ENCODE results near the gene B3GALT6.

DNA sequence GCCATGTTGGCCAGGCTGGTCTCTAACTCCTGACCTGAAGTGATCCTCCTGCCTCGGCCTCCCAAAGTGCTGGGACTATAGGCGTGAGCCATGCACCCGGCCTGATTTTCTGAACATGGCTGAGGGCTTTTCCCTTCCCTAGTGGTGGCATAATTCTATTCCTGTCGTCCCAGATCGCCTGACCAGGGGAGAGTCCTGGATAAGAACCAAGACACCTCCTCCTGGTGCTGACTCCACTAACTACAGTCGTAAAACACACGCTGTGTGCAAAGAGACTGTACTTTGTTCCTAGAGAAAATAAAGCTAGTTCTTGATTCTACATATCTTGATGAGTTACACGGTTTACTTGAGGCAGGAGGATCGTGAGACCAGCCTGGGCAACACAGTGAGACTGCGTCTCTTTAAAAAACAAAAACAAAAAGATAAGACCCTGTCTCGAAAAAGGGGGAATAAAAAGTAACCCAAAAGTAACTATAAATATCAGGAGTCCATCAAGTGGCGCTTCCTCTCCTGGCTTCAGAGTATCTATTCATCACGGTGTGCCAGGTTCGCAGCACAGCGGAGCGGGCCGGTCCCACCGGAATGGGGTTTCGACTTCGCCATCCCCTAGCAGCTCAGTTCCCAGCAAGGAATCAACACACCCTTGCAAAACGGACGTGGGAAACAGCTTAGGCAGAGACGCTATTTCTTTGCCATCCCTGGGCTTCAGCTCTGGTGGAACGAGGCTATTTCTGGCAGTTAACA lies 1.2 kb upstream of the B3GALT6 start:
- TF ChIP-seq POLR2A (IDR thresholded peaks at IDR 0.05): no peak
- TF ChIP-seq, protein P1, sequence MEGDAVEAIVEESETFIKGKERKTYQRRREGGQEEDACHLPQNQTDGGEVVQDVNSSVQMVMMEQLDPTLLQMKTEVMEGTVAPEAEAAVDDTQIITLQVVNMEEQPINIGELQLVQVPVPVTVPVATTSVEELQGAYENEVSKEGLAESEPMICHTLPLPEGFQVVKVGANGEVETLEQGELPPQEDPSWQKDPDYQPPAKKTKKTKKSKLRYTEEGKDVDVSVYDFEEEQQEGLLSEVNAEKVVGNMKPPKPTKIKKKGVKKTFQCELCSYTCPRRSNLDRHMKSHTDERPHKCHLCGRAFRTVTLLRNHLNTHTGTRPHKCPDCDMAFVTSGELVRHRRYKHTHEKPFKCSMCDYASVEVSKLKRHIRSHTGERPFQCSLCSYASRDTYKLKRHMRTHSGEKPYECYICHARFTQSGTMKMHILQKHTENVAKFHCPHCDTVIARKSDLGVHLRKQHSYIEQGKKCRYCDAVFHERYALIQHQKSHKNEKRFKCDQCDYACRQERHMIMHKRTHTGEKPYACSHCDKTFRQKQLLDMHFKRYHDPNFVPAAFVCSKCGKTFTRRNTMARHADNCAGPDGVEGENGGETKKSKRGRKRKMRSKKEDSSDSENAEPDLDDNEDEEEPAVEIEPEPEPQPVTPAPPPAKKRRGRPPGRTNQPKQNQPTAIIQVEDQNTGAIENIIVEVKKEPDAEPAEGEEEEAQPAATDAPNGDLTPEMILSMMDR (IDR thresholded peaks at IDR 0.05): no peak
